ENCODE results near the gene EXOC6. TPM values are rescaled to one million over a fixed set of nuclear protein-coding genes. Genes with fewer than 3 reads are reported as not detected.
A peak's percentile ranks its signal among the peaks of the same experiment; 100 is the strongest.

The EXOC6 gene
- total and polyA plus RNA-seq, 3 experiments from 2014 or later: 7.3 to 10.9 (median 10.6) TPM

- Mint-ChIP-seq H3K27me3 (peaks cover 9 to 10% of the 10 kb centered on the region in 2 donors), H3K36me3 (no peaks in the 10 kb centered on the region), H3K9me3 (no peaks in the 10 kb centered on the region), H3K27ac (no peak overlapping the region), H3K4me3 (no peak overlapping the region), H3K4me1 (no peaks in the 10 kb centered on the region)
- H3K27ac ChIP-seq (ENCODE audit: low read depth, low read length): no peak overlapping the region
- H3K27me3 ChIP-seq (ENCODE audit: insufficient read depth, low read length, poor library complexity, severe bottlenecking): peaks cover 4% of the 10 kb centered on the region
- DNase-seq: no peak
- no peak overlapping the region for H3K4me3 ChIP-seq (ENCODE audit: low read length)
- H3K9me3 ChIP-seq (ENCODE audit: low read length): no peaks in the 10 kb centered on the region
- POLR2A ChIA-PET: no interaction called here
- no peaks in the 10 kb centered on the region for H3K4me1 ChIP-seq (ENCODE audit: insufficient read depth, low read length)
- H3K36me3 ChIP-seq (ENCODE audit: insufficient read depth, low read length): no peaks in the 10 kb centered on the region
- CTCF ChIA-PET: no interaction called here
Measured at GRCh38 chr10:92813979-92814378, 34.3 kb upstream of the EXOC6 start.

- Histone ChIP-seq H3K4me1 (ENCODE audit: insufficient read depth, low read length) (no peaks in the 10 kb centered on the region), H3K9me3 (ENCODE audit: low read length) (no peaks in the 10 kb centered on the region), H3K36me3 (ENCODE audit: insufficient read depth, low read length) (no peaks in the 10 kb centered on the region), H3K27ac (ENCODE audit: low read depth, low read length) (no peak overlapping the region), H3K27me3 (ENCODE audit: insufficient read depth, low read length, poor library complexity, severe bottlenecking) (peaks cover 4% of the 10 kb centered on the region), H3K4me3 (ENCODE audit: low read length) (no peak overlapping the region)
- no peaks in the 10 kb centered on the region for H3K4me1 Mint-ChIP-seq
- H3K9me3 Mint-ChIP-seq: no peaks in the 10 kb centered on the region
- CTCF ChIA-PET: no interaction called here
- no peak overlapping the region for H3K4me3 Mint-ChIP-seq
- H3K27ac Mint-ChIP-seq: no peak overlapping the region
- peaks cover 7 to 10% of the 10 kb centered on the region in 2 donors for H3K27me3 Mint-ChIP-seq
- no peaks in the 10 kb centered on the region for H3K36me3 Mint-ChIP-seq
- DNase-seq: no peak
- POLR2A ChIA-PET: no interaction called here
Measured at GRCh38 chr10:92814790-92815189, 33.5 kb upstream of the EXOC6 start.

GRCh38 chr10:92816091-92816531 is 32.2 kb upstream of the EXOC6 start:
- Mint-ChIP-seq H3K4me1 (no peaks in the 10 kb centered on the region), H3K9me3 (no peaks in the 10 kb centered on the region), H3K36me3 (no peaks in the 10 kb centered on the region), H3K27ac (no peak overlapping the region), H3K4me3 (no peak overlapping the region), H3K27me3 (peaks cover 5 to 10% of the 10 kb centered on the region in 2 donors)
- POLR2A ChIA-PET: no interaction called here
- Histone ChIP-seq H3K4me1 (ENCODE audit: insufficient read depth, low read length) (no peaks in the 10 kb centered on the region), H3K27me3 (ENCODE audit: insufficient read depth, low read length, poor library complexity, severe bottlenecking) (peaks cover 4% of the 10 kb centered on the region), H3K27ac (ENCODE audit: low read depth, low read length) (no peak overlapping the region), H3K36me3 (ENCODE audit: insufficient read depth, low read length) (no peaks in the 10 kb centered on the region), H3K9me3 (ENCODE audit: low read length) (no peaks in the 10 kb centered on the region), H3K4me3 (ENCODE audit: low read length) (no peak overlapping the region)
- CTCF ChIA-PET: no interaction called here
- no peak for DNase-seq

DNA sequence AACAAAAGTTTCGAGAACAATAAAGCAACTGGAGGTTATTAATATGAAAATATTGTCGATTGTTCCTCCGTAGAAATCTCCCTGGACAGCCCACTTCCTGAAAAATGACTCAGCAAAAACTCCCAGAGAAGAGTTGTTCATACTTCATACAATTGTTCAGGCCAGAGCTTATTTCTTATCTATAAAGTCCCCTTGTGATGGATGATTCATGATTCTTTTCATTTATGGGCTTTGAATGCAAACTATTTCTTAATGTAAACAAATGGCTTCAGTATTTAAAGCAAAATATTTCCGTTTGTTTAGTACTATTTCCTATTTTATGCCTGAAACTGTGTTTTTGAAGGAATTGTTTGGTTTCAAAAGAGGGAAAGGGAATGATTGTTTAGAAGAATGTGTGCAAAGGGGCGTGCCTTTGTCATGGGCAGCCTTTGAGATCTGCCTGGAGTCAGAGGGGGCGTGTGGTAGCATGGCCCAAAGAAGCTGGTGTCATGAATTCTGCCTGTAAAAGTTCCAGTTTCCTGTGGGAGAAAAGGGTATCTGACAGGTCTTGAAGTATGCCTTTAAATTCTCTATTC is 26.2 kb upstream of the EXOC6 start:
- CTCF ChIA-PET: no interaction called here
- no peaks in the 10 kb centered on the region for H3K36me3 Mint-ChIP-seq

DNA sequence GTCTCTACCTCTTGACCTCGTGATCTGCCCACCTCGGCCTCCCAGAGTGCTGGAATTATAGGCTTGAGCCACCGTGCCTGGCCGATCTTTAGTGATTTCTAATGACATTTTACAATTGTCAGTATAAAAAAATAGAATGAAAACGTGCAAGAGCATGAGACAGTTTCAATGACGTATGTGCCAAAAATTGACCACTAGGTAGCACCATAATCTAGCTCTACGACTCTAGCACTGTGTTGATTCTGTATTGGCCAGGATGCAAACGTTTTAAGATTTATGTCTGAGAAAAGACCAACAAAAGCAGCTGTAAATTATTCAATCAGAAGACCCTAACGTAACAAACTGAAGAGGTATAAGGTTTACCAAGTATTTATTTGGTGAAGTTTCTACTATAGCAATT is 25.4 kb upstream of the EXOC6 start:
- H3K27me3 Mint-ChIP-seq: peaks cover 0 to 3% of the 10 kb centered on the region in 2 donors

More for the DNA sequence above, 26.2 kb upstream of the EXOC6 start:
- Mint-ChIP-seq H3K9me3 (no peaks in the 10 kb centered on the region), H3K4me3 (no peak overlapping the region), H3K4me1 (peaks cover 6 to 7% (median 6%) of the 10 kb centered on the region in 3 donors), H3K27ac (peak overlapping the region in 1 of 8 donors; percentile 27), H3K27me3 (peaks cover 0 to 3% of the 10 kb centered on the region in 2 donors)
- Histone ChIP-seq H3K27ac (ENCODE audit: low read depth, low read length) (peak overlapping the region; percentile 24), H3K4me3 (ENCODE audit: low read length) (no peak overlapping the region), H3K9me3 (ENCODE audit: low read length) (no peaks in the 10 kb centered on the region), H3K36me3 (ENCODE audit: insufficient read depth, low read length) (no peaks in the 10 kb centered on the region), H3K4me1 (ENCODE audit: insufficient read depth, low read length) (no peaks in the 10 kb centered on the region), H3K27me3 (ENCODE audit: insufficient read depth, low read length, poor library complexity, severe bottlenecking) (no peaks in the 10 kb centered on the region)
- POLR2A ChIA-PET: no interaction called here
- no peak for DNase-seq

DNA sequence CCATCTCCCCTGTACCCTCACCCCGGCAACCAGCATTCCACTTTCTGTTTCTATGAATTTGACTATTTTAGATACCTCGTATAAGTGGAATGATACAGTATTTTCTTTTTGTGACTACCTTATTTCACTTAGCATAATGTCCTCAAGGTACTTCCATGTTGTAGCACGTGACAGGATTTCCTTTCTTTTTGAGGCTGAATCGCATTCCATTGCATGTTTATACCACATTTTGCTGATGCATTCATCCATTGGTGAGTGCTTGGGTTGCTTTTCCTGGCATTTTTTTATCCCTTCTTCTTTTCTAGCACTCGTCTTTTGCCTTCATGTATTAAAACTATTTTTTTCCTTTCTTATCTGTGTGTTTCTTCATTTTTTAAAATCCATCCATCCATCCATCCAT is 22.3 kb upstream of the EXOC6 start:
- no peaks in the 10 kb centered on the region for H3K36me3 ChIP-seq (ENCODE audit: insufficient read depth, low read length)
- H3K4me3 Mint-ChIP-seq: no peak overlapping the region
- no peaks in the 10 kb centered on the region for H3K36me3 Mint-ChIP-seq
- H3K9me3 ChIP-seq (ENCODE audit: low read length): no peaks in the 10 kb centered on the region
- H3K4me1 Mint-ChIP-seq: peaks cover 13 to 18% (median 14%) of the 10 kb centered on the region in 3 donors
- ChIA-PET POLR2A (no interaction called here), CTCF (no interaction called here)
- H3K9me3 Mint-ChIP-seq: no peaks in the 10 kb centered on the region
- no peaks in the 10 kb centered on the region for H3K27me3 ChIP-seq (ENCODE audit: insufficient read depth, low read length, poor library complexity, severe bottlenecking)
- H3K27me3 Mint-ChIP-seq: peaks cover 4% of the 10 kb centered on the region in 2 donors
- H3K27ac Mint-ChIP-seq: no peak overlapping the region
- H3K27ac ChIP-seq (ENCODE audit: low read depth, low read length): no peak overlapping the region
- H3K4me3 ChIP-seq (ENCODE audit: low read length): no peak overlapping the region
- no peaks in the 10 kb centered on the region for H3K4me1 ChIP-seq (ENCODE audit: insufficient read depth, low read length)
- no peak for DNase-seq

More for the DNA sequence above, 25.4 kb upstream of the EXOC6 start:
- H3K36me3 ChIP-seq (ENCODE audit: insufficient read depth, low read length): no peaks in the 10 kb centered on the region
- no peak overlapping the region for H3K27ac ChIP-seq (ENCODE audit: low read depth, low read length)
- no peaks in the 10 kb centered on the region for H3K9me3 Mint-ChIP-seq
- H3K27me3 ChIP-seq (ENCODE audit: insufficient read depth, low read length, poor library complexity, severe bottlenecking): no peaks in the 10 kb centered on the region
- no peaks in the 10 kb centered on the region for H3K36me3 Mint-ChIP-seq
- no peaks in the 10 kb centered on the region for H3K9me3 ChIP-seq (ENCODE audit: low read length)
- H3K4me1 Mint-ChIP-seq: peaks cover 6 to 7% (median 6%) of the 10 kb centered on the region in 3 donors
- H3K4me1 ChIP-seq (ENCODE audit: insufficient read depth, low read length): no peaks in the 10 kb centered on the region
- DNase-seq: no peak
- peak overlapping the region in 1 of 8 donors; percentile 66 for H3K27ac Mint-ChIP-seq
- H3K4me3 Mint-ChIP-seq: no peak overlapping the region
- no peak overlapping the region for H3K4me3 ChIP-seq (ENCODE audit: low read length)
- ChIA-PET POLR2A (no interaction called here), CTCF (no interaction called here)

GRCh38 chr10:92826504-92826903 is 21.8 kb upstream of the EXOC6 start:
- Histone ChIP-seq H3K27me3 (ENCODE audit: insufficient read depth, low read length, poor library complexity, severe bottlenecking) (no peaks in the 10 kb centered on the region), H3K9me3 (ENCODE audit: low read length) (no peaks in the 10 kb centered on the region), H3K4me1 (ENCODE audit: insufficient read depth, low read length) (no peaks in the 10 kb centered on the region), H3K36me3 (ENCODE audit: insufficient read depth, low read length) (no peaks in the 10 kb centered on the region), H3K4me3 (ENCODE audit: low read length) (no peak overlapping the region), H3K27ac (ENCODE audit: low read depth, low read length) (no peak overlapping the region)
- Mint-ChIP-seq H3K9me3 (no peaks in the 10 kb centered on the region), H3K27ac (no peak overlapping the region), H3K4me1 (peaks cover 14 to 19% (median 16%) of the 10 kb centered on the region in 3 donors), H3K36me3 (no peaks in the 10 kb centered on the region), H3K4me3 (no peak overlapping the region), H3K27me3 (peaks cover 4% of the 10 kb centered on the region in 2 donors)
- CTCF ChIA-PET: no interaction called here
- POLR2A ChIA-PET: no interaction called here
- DNase-seq: no peak

- ChIA-PET POLR2A (no interaction called here), CTCF (no interaction called here)
- no peak overlapping the region for H3K4me3 Mint-ChIP-seq
- Histone ChIP-seq H3K4me3 (ENCODE audit: low read length) (no peak overlapping the region), H3K27me3 (ENCODE audit: insufficient read depth, low read length, poor library complexity, severe bottlenecking) (no peaks in the 10 kb centered on the region), H3K27ac (ENCODE audit: low read depth, low read length) (peak overlapping the region; percentile 62), H3K9me3 (ENCODE audit: low read length) (no peaks in the 10 kb centered on the region), H3K4me1 (ENCODE audit: insufficient read depth, low read length) (no peaks in the 10 kb centered on the region), H3K36me3 (ENCODE audit: insufficient read depth, low read length) (no peaks in the 10 kb centered on the region)
- no peak for DNase-seq
- H3K36me3 Mint-ChIP-seq: no peaks in the 10 kb centered on the region
- H3K9me3 Mint-ChIP-seq: no peaks in the 10 kb centered on the region
- H3K27ac Mint-ChIP-seq: no peak overlapping the region
- H3K27me3 Mint-ChIP-seq: peaks cover 4% of the 10 kb centered on the region in 2 donors
- H3K4me1 Mint-ChIP-seq: peaks cover 8 to 14% (median 9%) of the 10 kb centered on the region in 3 donors
Measured at GRCh38 chr10:92829042-92829785, 19.1 kb upstream of the EXOC6 start.
